HL-60 (cell line): Measurements from ENCODE around the gene FANCG.

ENCODE experiments used
- DNase-seq, 2 experiments: peaks; one replicate each; pipeline ENCODE4 v3.0.0-alpha.2; 2010 to 2020; ENCODE audit warnings: low read depth in 1 of 2, low spot score in 1 of 2
- H3K27ac ChIP-seq: fragments of 250-450 bp; sonication (Bioruptor Pico); replicated peaks from 2 replicates; pipeline ENCODE4 v1.5.1; 2020; ENCODE audit warnings: mild to moderate bottlenecking, moderate library complexity
- H3K27me3 ChIP-seq: fragments of 250-450 bp; sonication (Bioruptor Pico); 2 replicates; pipeline ENCODE4 v1.5.1; 2021; ENCODE audit warnings: mild to moderate bottlenecking, moderate library complexity; ENCODE audit not compliant: insufficient read depth, poor library complexity, severe bottlenecking
- H3K4me3 ChIP-seq: replicated peaks from 2 replicates; pipeline ENCODE4 v1.5.1; 2011; ENCODE audit warnings: mild to moderate bottlenecking, control low read depth, low read length; ENCODE audit not compliant: insufficient read depth
- GABPA ChIP-seq: IDR thresholded peaks from 2 replicates; pipeline ENCODE4 v1.6.1; 2012; ENCODE audit warnings: low read depth
- POLR2AphosphoS5 ChIP-seq: IDR thresholded peaks from 2 replicates; pipeline ENCODE4 v1.6.1; 2012; ENCODE audit warnings: low read depth
- SPI1 ChIP-seq: IDR thresholded peaks from 2 replicates; pipeline ENCODE4 v1.6.1; 2012; ENCODE audit warnings: low read depth, mild to moderate bottlenecking, borderline replicate concordance
- TF ChIP-seq, protein P1 (sequence below): IDR thresholded peaks from 2 replicates; pipeline ENCODE4 v1.6.1; 2012; ENCODE audit warnings: low read depth; ENCODE audit not compliant: insufficient replicate concordance
- TF ChIP-seq, protein P2 (sequence below): IDR thresholded peaks from one replicate; pipeline ENCODE4 v1.5.1; 2011; ENCODE audit warnings: low read length, control low read depth, inconsistent platforms; ENCODE audit not compliant: insufficient read depth

FANCG gene

DNA sequence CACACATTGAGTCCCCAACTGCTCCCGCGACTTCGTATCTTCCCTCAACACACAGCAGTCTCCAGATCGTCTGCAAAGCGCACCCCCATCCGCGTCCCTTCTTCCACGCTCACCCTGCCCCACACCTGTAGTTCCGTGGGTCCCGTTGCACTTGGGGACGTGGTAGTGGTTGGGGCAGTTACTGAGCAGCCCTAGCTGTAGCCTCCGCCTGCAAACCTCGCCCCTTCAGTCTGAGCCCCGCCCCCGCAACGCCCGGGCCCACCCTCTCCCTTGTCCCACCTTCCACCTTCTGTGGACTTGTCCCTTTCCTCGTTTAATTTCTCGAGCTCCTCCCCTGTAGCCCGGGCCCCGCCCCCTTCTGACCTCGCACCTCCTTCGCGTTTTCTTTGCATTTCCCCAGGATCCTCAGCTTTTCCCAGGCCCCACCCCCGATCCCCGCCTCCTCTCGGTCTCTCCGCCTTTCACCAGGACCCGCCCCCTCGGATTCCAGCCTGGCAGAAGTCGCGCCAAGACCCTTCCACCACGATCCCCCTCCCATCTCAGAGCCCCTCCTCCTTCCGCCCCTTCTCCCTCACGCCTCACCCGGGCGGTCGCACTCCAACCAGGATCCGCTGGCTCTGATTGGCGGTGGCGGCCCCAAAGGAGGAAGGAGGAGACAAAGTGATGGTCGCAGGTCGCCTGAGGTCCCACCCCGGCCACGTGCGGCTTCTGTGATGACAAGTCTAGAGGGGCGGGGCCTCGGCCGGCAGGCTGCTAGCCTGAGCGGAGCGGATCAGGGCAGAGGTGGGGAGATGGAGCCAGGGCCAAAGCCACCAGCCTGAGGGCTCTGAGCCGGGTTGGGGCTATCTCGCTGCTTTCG, 36.2 kb upstream of the FANCG start, which contains the start of gene ATOSB:
ATOSB (minus strand) TSS at position 183 of the 859 bp plus-strand sequence. CDS start 7,588 bp downstream, outside the sequence.
- Histone ChIP-seq H3K27ac (peak within 1 kb of the TSS; percentile 84), H3K27me3 (no peaks in the 10 kb centered on the region), H3K4me3 (peak within 1 kb of the TSS; percentile 62)
- TF ChIP-seq POLR2AphosphoS5 (0 out of 2 replicates have a peak, but pooled peaks have one; percentile 5), GABPA (no peak), SPI1 (0 out of 2 replicates have a peak, but pooled peaks have one; percentile 3)
- peak; percentile 92 to 96 for DNase-seq

DNA sequence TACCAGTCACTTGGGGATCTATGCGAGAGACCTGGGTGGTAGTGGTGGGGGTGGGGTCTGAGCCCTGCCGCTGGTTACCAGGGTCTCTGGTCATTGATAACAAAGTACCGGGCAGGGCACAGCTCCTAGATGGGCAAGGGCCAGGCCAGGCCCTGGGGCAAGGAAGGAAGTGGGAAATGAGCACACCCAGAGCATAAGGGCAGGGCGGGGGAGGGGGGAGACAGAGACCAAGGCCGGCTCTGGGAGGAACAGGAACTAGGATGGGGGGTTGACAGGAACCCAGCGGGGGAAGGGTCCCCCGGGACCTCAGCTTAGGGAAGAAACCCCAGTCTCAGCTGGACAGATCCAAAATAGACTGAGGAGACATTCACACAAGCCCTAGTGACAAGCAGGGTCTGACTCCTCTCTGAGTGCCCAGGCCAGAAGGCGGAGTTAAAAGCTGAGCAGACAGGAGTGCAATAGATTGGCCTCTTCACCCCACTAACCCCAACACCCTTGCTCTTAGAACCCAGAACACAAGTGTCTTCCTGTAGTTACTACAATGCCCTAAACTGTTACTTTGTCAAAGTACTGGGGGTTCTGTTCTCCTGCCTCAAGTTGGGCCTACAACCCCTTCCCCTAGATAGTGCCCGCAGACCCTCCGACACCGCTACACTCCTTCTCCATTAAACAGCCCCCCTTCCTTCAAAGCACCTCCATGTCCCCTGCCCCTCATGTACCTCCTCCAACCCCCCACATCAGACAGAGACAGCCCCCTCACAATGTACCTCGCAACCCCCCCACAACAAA, 35.3 kb upstream of the FANCG start:
- H3K27me3 ChIP-seq: no peaks in the 10 kb centered on the region
- peak overlapping the region; percentile 62 for H3K4me3 ChIP-seq
- peak overlapping the region; percentile 84 for H3K27ac ChIP-seq
- TF ChIP-seq, protein P1, sequence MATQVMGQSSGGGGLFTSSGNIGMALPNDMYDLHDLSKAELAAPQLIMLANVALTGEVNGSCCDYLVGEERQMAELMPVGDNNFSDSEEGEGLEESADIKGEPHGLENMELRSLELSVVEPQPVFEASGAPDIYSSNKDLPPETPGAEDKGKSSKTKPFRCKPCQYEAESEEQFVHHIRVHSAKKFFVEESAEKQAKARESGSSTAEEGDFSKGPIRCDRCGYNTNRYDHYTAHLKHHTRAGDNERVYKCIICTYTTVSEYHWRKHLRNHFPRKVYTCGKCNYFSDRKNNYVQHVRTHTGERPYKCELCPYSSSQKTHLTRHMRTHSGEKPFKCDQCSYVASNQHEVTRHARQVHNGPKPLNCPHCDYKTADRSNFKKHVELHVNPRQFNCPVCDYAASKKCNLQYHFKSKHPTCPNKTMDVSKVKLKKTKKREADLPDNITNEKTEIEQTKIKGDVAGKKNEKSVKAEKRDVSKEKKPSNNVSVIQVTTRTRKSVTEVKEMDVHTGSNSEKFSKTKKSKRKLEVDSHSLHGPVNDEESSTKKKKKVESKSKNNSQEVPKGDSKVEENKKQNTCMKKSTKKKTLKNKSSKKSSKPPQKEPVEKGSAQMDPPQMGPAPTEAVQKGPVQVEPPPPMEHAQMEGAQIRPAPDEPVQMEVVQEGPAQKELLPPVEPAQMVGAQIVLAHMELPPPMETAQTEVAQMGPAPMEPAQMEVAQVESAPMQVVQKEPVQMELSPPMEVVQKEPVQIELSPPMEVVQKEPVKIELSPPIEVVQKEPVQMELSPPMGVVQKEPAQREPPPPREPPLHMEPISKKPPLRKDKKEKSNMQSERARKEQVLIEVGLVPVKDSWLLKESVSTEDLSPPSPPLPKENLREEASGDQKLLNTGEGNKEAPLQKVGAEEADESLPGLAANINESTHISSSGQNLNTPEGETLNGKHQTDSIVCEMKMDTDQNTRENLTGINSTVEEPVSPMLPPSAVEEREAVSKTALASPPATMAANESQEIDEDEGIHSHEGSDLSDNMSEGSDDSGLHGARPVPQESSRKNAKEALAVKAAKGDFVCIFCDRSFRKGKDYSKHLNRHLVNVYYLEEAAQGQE: peak; percentile 26
- TF ChIP-seq GABPA (peak; percentile 73), POLR2AphosphoS5 (peak; percentile 12; the same call in 1 of the 2 replicates), SPI1 (peak; percentile 85)
- TF ChIP-seq, protein P2, sequence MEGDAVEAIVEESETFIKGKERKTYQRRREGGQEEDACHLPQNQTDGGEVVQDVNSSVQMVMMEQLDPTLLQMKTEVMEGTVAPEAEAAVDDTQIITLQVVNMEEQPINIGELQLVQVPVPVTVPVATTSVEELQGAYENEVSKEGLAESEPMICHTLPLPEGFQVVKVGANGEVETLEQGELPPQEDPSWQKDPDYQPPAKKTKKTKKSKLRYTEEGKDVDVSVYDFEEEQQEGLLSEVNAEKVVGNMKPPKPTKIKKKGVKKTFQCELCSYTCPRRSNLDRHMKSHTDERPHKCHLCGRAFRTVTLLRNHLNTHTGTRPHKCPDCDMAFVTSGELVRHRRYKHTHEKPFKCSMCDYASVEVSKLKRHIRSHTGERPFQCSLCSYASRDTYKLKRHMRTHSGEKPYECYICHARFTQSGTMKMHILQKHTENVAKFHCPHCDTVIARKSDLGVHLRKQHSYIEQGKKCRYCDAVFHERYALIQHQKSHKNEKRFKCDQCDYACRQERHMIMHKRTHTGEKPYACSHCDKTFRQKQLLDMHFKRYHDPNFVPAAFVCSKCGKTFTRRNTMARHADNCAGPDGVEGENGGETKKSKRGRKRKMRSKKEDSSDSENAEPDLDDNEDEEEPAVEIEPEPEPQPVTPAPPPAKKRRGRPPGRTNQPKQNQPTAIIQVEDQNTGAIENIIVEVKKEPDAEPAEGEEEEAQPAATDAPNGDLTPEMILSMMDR: no peak
- peak; percentile 84 to 89 for DNase-seq

DNA sequence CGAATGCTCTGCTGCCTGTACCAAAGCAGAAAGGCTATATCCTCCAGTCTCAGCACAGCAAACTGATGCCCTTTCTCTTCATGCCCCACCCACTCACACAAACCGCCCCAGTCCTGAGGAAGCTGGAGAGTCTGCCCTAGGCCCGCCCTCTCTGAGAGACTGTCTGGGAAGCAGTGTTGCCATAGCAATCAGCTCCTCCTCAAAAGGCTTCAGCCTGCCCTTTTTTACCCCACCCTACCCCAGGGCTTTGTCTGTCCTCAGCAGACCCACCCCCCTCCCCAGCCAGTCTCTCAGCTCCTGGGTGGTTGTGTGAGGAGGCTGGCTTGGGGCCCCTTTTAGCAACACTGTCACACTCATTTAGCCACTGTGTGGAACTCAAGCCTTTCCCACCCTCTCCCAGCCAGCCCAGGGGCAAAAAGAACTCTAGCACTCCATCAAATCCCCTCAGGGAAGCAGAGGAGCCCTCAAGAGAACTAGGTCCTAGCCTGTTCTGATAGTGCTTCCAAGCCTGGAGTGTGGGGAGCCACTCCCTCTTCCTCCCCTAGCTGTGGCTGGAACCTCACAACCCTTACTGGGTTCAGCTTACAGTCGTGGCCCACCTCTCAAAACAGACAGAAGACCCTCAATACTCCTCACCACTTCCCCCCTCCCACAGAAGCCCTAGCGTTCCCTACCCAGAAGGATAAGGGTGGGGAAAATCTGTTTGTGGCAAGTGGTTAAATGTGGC, 34.5 kb upstream of the FANCG start:
- peak overlapping the region; percentile 62 for H3K4me3 ChIP-seq

More for the DNA sequence above, 34.5 kb upstream of the FANCG start:
- Histone ChIP-seq H3K27me3 (no peaks in the 10 kb centered on the region), H3K27ac (peak overlapping the region; percentile 84)
- peak; percentile 73 to 92 for DNase-seq
- TF ChIP-seq, protein P1: no peak
- TF ChIP-seq, protein P2: no peak
- no peak for TF ChIP-seq SPI1
- TF ChIP-seq GABPA: no peak
- no peak for TF ChIP-seq POLR2AphosphoS5
